ENCODE data around the gene MPND.
A peak's percentile ranks its signal among the peaks of the same experiment; 100 is the strongest.

Gene MPND

DNA sequence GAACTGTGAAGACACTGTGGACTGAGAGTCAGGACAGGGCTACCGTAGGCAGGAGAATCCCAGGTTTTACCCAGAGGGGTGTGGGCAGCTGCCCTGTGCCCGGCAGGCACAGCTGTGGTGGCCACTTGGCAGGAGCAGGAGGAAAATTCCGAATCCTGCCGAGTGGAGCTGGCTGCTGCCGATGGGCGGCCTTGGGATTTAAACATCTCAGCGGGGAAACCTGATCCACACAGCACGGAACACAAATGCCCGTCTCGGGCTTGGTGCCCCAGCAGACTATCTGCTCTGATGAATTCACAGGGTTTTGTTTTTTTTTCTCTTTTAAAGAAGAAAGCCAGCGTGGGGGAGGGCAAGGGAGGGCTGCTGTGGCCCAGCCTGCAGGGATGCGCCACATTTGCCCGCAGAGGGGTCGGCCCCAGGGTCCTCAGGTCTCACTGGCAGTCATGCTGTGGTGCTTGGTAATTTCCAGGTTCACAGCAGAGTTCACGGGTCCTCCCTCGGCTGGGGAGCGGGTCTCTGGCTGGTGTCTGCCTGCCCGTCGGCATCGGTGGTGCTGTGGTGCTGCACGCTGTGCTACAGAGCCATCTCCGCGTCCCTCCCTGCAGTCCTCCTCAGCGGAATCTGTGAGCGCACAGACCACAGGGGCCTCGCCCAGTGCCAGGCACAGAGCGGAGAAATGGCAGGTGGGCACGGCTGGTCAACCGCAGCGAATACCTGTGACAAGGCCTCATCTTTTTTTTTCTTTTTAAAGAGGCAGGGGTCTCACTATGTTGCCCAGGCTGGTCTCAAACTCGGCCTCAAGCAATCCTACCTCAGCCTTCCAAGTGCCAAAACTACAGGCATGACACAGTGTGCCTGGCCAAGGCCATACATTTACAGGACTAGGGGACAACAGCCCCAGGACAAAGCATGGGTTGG, 28.1 kb downstream of the MPND start:
- no peak for DNase-seq (ENCODE audit: low spot score in 2 of 2)
- peaks cover 3% of the 10 kb centered on the region for H3K36me3 Mint-ChIP-seq
- H3K4me3 Mint-ChIP-seq: peak overlapping the region; percentile 55
- no peak for ATAC-seq (ENCODE audit: low read depth)
- peaks cover 54% of the 10 kb centered on the region for H3K4me1 Mint-ChIP-seq
- no peak overlapping the region for H3K27ac Mint-ChIP-seq
- no peaks in the 10 kb centered on the region for H3K27me3 Mint-ChIP-seq
- H3K9me3 Mint-ChIP-seq: no peaks in the 10 kb centered on the region

DNA sequence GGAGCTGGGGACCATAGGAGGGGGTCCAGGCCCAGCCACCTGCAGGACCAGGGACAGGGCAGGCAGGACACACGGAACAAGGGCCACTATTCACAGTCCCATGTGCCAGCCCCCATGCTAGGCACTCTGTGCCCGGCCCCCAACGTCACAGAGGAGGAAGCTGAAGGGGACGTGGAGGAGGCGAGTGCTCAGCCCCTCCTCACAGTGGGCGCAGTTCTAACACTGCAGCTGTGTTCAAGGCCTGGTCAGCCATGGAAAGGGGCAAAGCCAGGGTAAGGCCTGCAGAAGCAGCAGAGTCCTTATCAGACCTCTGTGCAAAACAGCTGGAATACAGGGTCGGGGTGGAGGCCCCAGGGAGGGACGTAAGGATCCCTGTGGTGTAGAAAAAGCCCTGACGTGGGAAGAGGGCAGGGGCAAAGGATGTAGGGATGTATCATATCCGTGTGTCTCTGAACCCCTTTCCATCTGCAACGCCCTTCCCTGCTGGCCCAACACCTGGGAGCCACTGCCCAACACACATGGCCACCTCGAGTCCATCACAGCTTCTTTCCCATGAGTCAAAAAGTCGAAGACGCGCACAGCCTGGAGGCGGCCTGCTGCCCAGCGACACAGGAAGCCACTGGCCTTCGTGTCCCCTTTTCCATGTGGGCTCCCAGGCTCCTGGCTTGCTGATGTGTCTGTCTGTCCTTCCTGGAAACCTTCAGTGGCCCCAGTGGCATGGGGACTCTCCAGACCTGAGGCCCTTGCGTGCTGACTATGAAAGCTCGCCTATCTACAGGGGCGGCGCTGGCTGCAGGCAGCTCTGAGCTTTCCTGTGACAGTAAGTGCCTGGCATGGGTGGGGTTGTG, 29.0 kb downstream of the MPND start:
- no peak overlapping the region for H3K27ac Mint-ChIP-seq
- H3K9me3 Mint-ChIP-seq: no peaks in the 10 kb centered on the region
- H3K36me3 Mint-ChIP-seq: no peaks in the 10 kb centered on the region
- DNase-seq (ENCODE audit: low spot score in 2 of 2) (no peak), ATAC-seq (ENCODE audit: low read depth) (no peak)
- peaks cover 62% of the 10 kb centered on the region for H3K4me1 Mint-ChIP-seq
- no peak overlapping the region for H3K4me3 Mint-ChIP-seq
- H3K27me3 Mint-ChIP-seq: no peaks in the 10 kb centered on the region

- H3K4me1 Mint-ChIP-seq: peaks cover 60% of the 10 kb centered on the region
- no peak overlapping the region for H3K27ac Mint-ChIP-seq
- no peaks in the 10 kb centered on the region for H3K27me3 Mint-ChIP-seq
- DNase-seq (ENCODE audit: low spot score in 2 of 2): no peak
- no peaks in the 10 kb centered on the region for H3K36me3 Mint-ChIP-seq
- no peak for ATAC-seq (ENCODE audit: low read depth)
- no peak overlapping the region for H3K4me3 Mint-ChIP-seq
- no peaks in the 10 kb centered on the region for H3K9me3 Mint-ChIP-seq
Measured at GRCh38 chr19:4373013-4373367, 29.6 kb downstream of the MPND start.

GRCh38 chr19:4373601-4374497, 30.5 kb downstream of the MPND start:
- H3K27me3 Mint-ChIP-seq: no peaks in the 10 kb centered on the region

GRCh38 chr19:4374498-4375163, 31.3 kb downstream of the MPND start:
- Mint-ChIP-seq H3K9me3 (no peaks in the 10 kb centered on the region), H3K4me3 (peak overlapping the region; percentile 74), H3K36me3 (no peaks in the 10 kb centered on the region), H3K27ac (peak overlapping the region; percentile 20), H3K4me1 (peaks cover 52% of the 10 kb centered on the region), H3K27me3 (no peaks in the 10 kb centered on the region)
- DNase-seq (ENCODE audit: low spot score in 2 of 2): no peak
- ATAC-seq (ENCODE audit: low read depth): no peak

More at GRCh38 chr19:4373601-4374497, 30.5 kb downstream of the MPND start:
- ATAC-seq (ENCODE audit: low read depth) (no peak), DNase-seq (ENCODE audit: low spot score in 2 of 2) (no peak)
- Mint-ChIP-seq H3K4me3 (peak overlapping the region; percentile 44), H3K27ac (peak overlapping the region; percentile 59), H3K9me3 (no peaks in the 10 kb centered on the region), H3K36me3 (no peaks in the 10 kb centered on the region), H3K4me1 (peaks cover 53% of the 10 kb centered on the region)

- Mint-ChIP-seq H3K36me3 (no peaks in the 10 kb centered on the region), H3K4me1 (peaks cover 55% of the 10 kb centered on the region), H3K27me3 (no peaks in the 10 kb centered on the region), H3K27ac (peak overlapping the region; percentile 20), H3K9me3 (no peaks in the 10 kb centered on the region), H3K4me3 (peak overlapping the region; percentile 74)
- DNase-seq (ENCODE audit: low spot score in 2 of 2) (peak in 1 of 2 donors; percentile 62), ATAC-seq (ENCODE audit: low read depth) (peak; percentile 71)
Measured at GRCh38 chr19:4375164-4376027, 32.0 kb downstream of the MPND start.

DNA sequence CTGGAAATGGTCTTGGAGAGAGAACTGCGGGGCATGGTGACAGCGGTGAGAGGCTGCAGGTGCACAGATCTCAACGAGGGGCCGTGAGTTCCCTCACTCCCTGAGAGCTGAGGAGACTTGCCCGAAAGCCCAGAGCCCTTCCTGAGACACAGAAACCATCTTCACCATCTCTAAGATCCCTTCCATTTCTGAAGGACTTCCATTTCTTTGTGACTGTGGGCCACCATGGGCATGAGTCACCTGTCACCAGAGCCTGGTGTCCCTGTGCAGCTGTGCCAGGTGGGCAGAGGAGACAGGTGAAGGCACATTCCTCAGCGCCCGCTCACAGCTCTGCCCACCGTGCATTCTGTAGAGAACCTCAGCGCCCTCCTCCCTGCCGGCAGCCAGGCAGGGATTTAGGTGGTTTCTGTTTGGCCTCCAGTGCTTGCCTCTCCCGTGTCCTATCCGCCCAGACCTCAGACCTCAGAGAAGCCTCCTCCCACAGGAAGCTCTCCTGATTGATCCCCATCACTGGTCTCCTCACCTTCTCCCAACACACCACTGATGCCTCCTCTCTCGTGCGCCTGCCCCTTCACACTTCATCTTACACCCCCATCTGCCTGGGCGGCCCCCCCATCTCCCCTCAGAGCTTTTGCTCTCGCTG, 32.8 kb downstream of the MPND start:
- peaks cover 54% of the 10 kb centered on the region for H3K4me1 Mint-ChIP-seq
- H3K9me3 Mint-ChIP-seq: no peaks in the 10 kb centered on the region
- ATAC-seq (ENCODE audit: low read depth) (no peak), DNase-seq (ENCODE audit: low spot score in 2 of 2) (no peak)
- H3K27me3 Mint-ChIP-seq: no peaks in the 10 kb centered on the region
- no peaks in the 10 kb centered on the region for H3K36me3 Mint-ChIP-seq
- peak overlapping the region; percentile 74 for H3K4me3 Mint-ChIP-seq
- peak overlapping the region; percentile 20 for H3K27ac Mint-ChIP-seq

DNA sequence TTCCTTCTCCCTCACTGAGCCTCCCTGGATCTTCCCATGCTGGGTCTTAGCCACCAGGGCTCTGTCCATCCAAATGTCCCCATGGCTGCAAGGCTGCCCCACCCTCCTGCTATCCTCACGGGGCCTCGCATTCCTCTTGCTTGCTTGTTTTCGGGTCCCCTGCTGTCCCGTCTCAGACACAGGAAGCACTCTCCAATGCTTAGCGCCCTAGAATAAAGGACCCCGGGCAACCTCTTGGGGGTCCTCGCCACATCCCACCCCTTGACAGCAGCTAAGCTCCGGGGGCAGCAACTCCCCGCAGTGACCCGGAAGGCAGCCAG, 33.3 kb downstream of the MPND start:
- no peak for DNase-seq (ENCODE audit: low spot score in 2 of 2)
- H3K36me3 Mint-ChIP-seq: no peaks in the 10 kb centered on the region
- H3K27me3 Mint-ChIP-seq: no peaks in the 10 kb centered on the region
- ATAC-seq (ENCODE audit: low read depth): no peak
- peaks cover 58% of the 10 kb centered on the region for H3K4me1 Mint-ChIP-seq
- H3K27ac Mint-ChIP-seq: peak overlapping the region; percentile 20
- H3K9me3 Mint-ChIP-seq: no peaks in the 10 kb centered on the region
- H3K4me3 Mint-ChIP-seq: peak overlapping the region; percentile 74

GRCh38 chr19:4376991-4377781, 33.8 kb downstream of the MPND start:
- peak overlapping the region; percentile 74 for H3K4me3 Mint-ChIP-seq
- ATAC-seq (ENCODE audit: low read depth) (no peak), DNase-seq (ENCODE audit: low spot score in 2 of 2) (no peak)
- no peaks in the 10 kb centered on the region for H3K27me3 Mint-ChIP-seq
- H3K27ac Mint-ChIP-seq: peak overlapping the region; percentile 20
- no peaks in the 10 kb centered on the region for H3K36me3 Mint-ChIP-seq
- H3K9me3 Mint-ChIP-seq: no peaks in the 10 kb centered on the region
- H3K4me1 Mint-ChIP-seq: peaks cover 58% of the 10 kb centered on the region

DNA sequence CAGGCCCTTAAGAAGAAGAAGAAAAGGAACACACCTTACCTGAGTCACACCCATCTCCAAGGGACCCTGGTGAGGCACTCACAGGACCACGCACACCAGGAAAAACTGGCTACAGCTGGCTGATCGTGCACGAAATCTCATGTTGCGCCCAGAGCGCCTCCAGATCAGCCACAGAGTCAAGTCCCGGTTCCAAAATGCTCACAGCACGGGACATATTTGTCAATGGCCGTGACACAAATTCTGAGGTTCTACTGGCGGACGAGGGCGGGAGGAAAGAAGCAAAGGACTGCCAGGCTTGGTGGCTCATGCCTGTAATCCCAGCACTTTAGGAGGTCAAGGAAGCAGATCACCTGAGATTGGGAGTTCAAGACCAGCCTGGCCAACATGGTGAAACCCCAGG, 35.5 kb downstream of the MPND start:
- H3K4me1 Mint-ChIP-seq: peaks cover 54% of the 10 kb centered on the region
- H3K36me3 Mint-ChIP-seq: no peaks in the 10 kb centered on the region
- H3K27ac Mint-ChIP-seq: peak overlapping the region; percentile 94
- no peak for ATAC-seq (ENCODE audit: low read depth)
- no peaks in the 10 kb centered on the region for H3K9me3 Mint-ChIP-seq
- H3K4me3 Mint-ChIP-seq: peak overlapping the region; percentile 86
- no peaks in the 10 kb centered on the region for H3K27me3 Mint-ChIP-seq
- DNase-seq (ENCODE audit: low spot score in 2 of 2): no peak

DNA sequence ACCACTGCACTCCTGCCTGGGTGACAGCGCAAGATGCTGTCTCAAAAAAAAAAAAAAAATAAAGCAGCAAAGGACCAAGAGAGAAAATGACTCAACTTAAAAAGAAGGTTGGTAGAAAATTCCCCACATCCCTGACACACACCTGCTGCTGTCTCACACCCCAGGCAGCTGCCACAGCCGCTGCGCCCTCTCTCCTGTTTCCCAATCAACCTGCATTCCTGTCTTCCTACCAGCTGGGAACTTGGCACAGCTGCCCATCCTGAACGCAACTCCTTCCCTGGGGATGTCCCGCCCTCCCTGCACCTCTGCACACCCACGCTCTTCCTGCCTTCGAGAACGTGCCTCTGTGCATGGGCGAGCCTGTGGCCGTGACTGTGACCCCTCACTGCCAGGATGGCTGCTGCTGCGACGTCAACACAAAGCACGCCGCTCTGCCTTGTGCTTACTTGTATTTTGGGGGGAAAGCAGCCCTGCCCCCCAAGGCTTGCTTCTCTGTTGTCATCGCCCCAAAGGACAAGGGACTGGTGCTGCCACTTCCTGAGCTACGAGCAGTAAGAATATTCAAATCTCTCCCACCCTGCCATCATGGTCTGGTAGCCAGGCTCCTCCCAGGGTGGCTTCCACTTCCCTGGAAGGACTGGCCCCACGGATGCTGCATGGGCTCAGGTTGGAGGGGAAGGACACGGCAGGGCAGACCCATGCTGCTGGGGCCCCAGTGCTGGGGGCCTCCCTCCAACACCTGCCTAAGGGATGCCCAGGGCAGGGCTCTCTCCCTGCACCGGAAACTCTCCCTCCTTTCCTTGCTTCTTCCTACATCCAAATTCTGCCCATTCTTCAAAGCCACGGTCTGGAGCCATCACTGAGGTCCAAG, 36.3 kb downstream of the MPND start:
- DNase-seq (ENCODE audit: low spot score in 2 of 2) (no peak), ATAC-seq (ENCODE audit: low read depth) (peak; percentile 46)
- H3K4me1 Mint-ChIP-seq: peaks cover 52% of the 10 kb centered on the region
- H3K36me3 Mint-ChIP-seq: no peaks in the 10 kb centered on the region
- peak overlapping the region; percentile 86 for H3K4me3 Mint-ChIP-seq
- H3K27ac Mint-ChIP-seq: peak overlapping the region; percentile 94
- H3K9me3 Mint-ChIP-seq: no peaks in the 10 kb centered on the region
- no peaks in the 10 kb centered on the region for H3K27me3 Mint-ChIP-seq

Data from memory B cell (primary cell).